ENCODE results near the gene HES5. TPM values are rescaled to one million over a fixed set of nuclear protein-coding genes. Genes with fewer than 3 reads are reported as not detected.

HES5 gene
- total and polyA plus RNA-seq, 8 donors, result 0.07 to 0.25 (median 0.15) TPM; not detected in 4

- H3K4me1 ChIP-seq, result no peaks in the 10 kb centered on the region
- no peak overlapping the region for H3K4me3 ChIP-seq
- no peaks in the 10 kb centered on the region for H3K27me3 ChIP-seq
- no peak overlapping the region for H3K27ac ChIP-seq
- H3K9me3 ChIP-seq, result no peaks in the 10 kb centered on the region
- TF ChIP-seq, protein P1, sequence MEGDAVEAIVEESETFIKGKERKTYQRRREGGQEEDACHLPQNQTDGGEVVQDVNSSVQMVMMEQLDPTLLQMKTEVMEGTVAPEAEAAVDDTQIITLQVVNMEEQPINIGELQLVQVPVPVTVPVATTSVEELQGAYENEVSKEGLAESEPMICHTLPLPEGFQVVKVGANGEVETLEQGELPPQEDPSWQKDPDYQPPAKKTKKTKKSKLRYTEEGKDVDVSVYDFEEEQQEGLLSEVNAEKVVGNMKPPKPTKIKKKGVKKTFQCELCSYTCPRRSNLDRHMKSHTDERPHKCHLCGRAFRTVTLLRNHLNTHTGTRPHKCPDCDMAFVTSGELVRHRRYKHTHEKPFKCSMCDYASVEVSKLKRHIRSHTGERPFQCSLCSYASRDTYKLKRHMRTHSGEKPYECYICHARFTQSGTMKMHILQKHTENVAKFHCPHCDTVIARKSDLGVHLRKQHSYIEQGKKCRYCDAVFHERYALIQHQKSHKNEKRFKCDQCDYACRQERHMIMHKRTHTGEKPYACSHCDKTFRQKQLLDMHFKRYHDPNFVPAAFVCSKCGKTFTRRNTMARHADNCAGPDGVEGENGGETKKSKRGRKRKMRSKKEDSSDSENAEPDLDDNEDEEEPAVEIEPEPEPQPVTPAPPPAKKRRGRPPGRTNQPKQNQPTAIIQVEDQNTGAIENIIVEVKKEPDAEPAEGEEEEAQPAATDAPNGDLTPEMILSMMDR (IDR thresholded peaks at IDR 0.05), result no peak
- no peaks in the 10 kb centered on the region for H3K36me3 ChIP-seq
- ATAC-seq, result no peak
- no peak for DNase-seq
- no peak for FAIRE-seq
- WGBS, 2 donors, result 44 to 53% methylated on average over 4 of the region's 4 CpGs
- intact Hi-C loops (cut with DNase I), result no loop called here
These were observed 32.2 kb downstream of the HES5 start for GRCh38 chr1:2497891-2498290.

DNA sequence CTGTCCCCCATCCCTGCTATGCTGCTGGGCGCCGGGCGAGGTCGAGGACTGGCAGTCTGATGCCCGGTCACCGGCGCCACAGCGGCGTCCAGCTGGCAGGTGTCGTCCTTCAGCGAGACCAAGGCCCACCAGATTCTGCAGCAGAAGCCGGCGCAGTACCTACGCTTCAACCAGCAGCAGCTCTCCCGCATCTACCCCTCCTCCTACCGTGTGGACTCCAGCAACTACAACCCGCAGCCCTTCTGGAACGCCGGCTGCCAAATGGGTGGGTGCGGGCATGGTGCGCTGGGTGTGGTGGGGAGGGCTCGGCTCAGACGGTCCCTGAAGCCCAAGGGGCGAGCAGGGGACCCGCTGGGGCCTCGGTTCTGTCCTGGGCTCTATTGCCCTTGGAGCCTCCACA, 33.3 kb downstream of the HES5 start:
- DNase-seq (no peak), ATAC-seq (no peak), FAIRE-seq (no peak)
- Histone ChIP-seq H3K4me1 (no peaks in the 10 kb centered on the region), H3K27me3 (no peaks in the 10 kb centered on the region), H3K4me3 (no peak overlapping the region), H3K27ac (no peak overlapping the region), H3K36me3 (no peaks in the 10 kb centered on the region), H3K9me3 (no peaks in the 10 kb centered on the region)
- WGBS, 2 donors, result 76 to 81% methylated on average over 19 to 26 of the region's 26 CpGs
- intact Hi-C loops (cut with DNase I), result no loop called here
- TF ChIP-seq, protein P1 (IDR thresholded peaks at IDR 0.05), result no peak

DNA sequence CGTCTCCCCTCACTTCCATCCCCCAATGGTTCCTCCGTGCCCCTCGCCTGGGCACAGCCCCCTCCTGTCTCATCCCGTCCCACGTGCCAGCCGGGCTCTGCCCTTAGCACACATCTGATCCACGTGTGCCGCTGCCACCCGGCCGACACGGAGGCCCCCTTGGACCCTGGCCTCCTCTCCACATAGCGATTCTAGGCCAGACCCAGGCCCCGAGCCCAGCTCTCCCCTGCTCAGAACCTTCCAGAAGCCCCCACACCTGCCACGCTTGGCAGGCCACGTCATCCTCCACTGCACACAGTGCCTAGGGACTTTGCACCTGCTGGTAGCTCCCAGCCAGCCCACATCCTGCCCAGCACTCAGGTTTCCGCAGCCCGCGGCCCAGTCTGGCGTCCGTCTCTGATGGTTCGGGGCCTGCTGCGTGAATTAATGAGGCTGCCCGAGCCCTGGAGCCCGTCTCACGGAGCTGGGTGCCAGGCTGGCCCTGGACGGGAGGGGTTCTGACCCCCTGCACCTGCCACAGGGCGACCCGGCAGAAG, 33.9 kb downstream of the HES5 start:
- Histone ChIP-seq H3K4me3 (no peak overlapping the region), H3K9me3 (no peaks in the 10 kb centered on the region), H3K27me3 (no peaks in the 10 kb centered on the region), H3K4me1 (no peaks in the 10 kb centered on the region), H3K27ac (no peak overlapping the region), H3K36me3 (no peaks in the 10 kb centered on the region)
- intact Hi-C loops (cut with DNase I), result no loop called here
- no peak for DNase-seq
- TF ChIP-seq, protein P1 (IDR thresholded peaks at IDR 0.05), result no peak
- FAIRE-seq, result no peak
- WGBS, 2 donors, result 81 to 85% methylated on average over 28 of the region's 28 CpGs
- no peak for ATAC-seq

GRCh38 chr1:2495546-2495945, 34.5 kb downstream of the HES5 start:
- FAIRE-seq, result no peak
- DNase-seq, result no peak
- Histone ChIP-seq H3K4me3 (no peak overlapping the region), H3K9me3 (no peaks in the 10 kb centered on the region), H3K27me3 (no peaks in the 10 kb centered on the region), H3K36me3 (no peaks in the 10 kb centered on the region), H3K27ac (no peak overlapping the region), H3K4me1 (no peaks in the 10 kb centered on the region)
- intact Hi-C loops (cut with DNase I), result no loop called here
- no peak for ATAC-seq
- WGBS, 2 donors, result 89% methylated on average over 12 of the region's 12 CpGs
- TF ChIP-seq, protein P1 (IDR thresholded peaks at IDR 0.05), result no peak

- no peak for ATAC-seq
- intact Hi-C loops (cut with DNase I), result no loop called here
These were observed 35.0 kb downstream of the HES5 start for GRCh38 chr1:2495026-2495425.

More at GRCh38 chr1:2495026-2495425, 35.0 kb downstream of the HES5 start:
- FAIRE-seq (no peak), DNase-seq (no peak)
- no peaks in the 10 kb centered on the region for H3K27me3 ChIP-seq
- no peaks in the 10 kb centered on the region for H3K9me3 ChIP-seq
- H3K27ac ChIP-seq, result no peak overlapping the region
- no peaks in the 10 kb centered on the region for H3K36me3 ChIP-seq
- TF ChIP-seq, protein P1 (IDR thresholded peaks at IDR 0.05), result no peak
- H3K4me3 ChIP-seq, result no peak overlapping the region
- WGBS, 2 donors, result 56 to 66% methylated on average over 9 to 12 of the region's 12 CpGs
- H3K4me1 ChIP-seq, result no peaks in the 10 kb centered on the region
